ENCODE measurements around the gene ACCSL.

ACCSL gene

DNA sequence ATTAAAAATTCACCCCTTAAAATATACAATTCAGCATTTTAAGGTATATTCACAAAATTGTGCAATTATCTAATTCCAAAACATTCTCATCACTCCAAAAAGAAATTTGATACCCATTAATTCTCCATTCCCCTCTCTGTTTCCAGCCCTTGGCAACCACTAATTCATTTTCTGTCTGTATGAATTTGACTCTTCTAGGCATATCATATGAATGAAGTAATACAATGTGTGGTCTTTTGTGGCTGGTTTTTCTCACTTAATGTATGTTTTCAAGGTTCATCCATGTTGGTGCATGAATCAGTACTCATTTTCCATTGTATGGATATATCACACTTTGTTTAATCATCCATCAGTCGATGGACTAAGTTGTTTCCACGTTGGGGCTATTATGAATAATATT is 29.0 kb upstream of the ACCSL start:
- DNase-seq = no peak

GRCh38 chr11:44024977-44025376 is 22.8 kb upstream of the ACCSL start:
- no peak for DNase-seq

GRCh38 chr11:44025727-44026126 is 22.1 kb upstream of the ACCSL start:
- DNase-seq = no peak

DNA sequence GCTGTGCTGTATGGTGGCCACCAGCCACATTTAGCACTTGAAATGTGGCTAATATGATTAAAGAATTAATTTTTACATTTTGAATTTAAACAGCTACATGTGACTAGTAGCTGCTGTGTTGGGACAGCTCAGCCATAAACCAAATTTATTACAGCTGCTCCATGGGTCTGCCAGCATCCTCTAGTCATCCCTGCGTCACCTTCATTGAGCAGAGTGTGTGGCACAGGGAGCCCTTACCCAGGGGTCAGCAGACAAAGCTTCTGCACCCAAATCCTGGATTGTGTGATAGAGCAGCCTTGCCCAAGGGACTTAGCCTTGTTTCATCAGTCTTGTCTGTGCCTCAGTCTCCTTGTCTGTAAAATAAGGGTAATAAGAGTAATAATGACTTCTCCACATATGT is 19.4 kb upstream of the ACCSL start:
- no peak for DNase-seq

DNA sequence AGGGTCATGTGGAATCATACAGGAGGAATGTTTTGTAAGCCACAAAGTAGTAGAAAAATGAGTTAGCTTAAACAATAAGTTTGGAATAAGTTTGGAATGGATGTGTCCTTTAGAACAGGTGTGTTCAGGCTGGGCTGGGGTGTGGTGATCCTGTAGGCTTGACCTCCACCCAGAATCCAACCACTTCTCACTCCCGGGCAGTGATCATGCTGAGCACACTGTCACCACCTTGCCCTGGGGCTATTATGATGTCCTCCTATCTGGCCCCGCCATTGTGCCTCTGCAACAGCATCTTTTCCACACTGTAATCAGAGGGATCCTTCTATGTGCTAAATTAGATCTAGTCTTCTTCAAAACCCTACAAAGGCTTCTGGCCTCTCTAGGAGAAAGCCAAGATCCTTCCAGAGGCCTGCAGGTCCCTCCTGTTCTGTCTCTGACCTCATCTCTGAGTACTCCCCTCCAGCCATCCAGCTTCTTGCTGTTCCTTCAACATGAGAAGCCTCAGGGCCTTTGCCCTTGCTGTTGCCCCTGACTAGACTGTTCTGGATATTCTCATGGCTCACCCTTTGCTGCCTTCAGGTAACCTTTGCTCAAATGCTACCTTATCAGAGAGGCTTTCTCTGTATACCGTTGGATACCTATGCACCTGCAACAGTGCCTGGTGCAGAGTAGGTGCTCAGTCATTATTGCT is 18.8 kb upstream of the ACCSL start:
- DNase-seq = no peak

- DNase-seq = no peak
Observed at GRCh38 chr11:44029507-44029845, 18.3 kb upstream of the ACCSL start.

- no peak for DNase-seq
Observed at GRCh38 chr11:44029977-44030911, 17.5 kb upstream of the ACCSL start.

GRCh38 chr11:44030996-44031395 is 16.8 kb upstream of the ACCSL start:
- DNase-seq = no peak

GRCh38 chr11:44031549-44031948 is 16.2 kb upstream of the ACCSL start:
- DNase-seq = no peak

DNA sequence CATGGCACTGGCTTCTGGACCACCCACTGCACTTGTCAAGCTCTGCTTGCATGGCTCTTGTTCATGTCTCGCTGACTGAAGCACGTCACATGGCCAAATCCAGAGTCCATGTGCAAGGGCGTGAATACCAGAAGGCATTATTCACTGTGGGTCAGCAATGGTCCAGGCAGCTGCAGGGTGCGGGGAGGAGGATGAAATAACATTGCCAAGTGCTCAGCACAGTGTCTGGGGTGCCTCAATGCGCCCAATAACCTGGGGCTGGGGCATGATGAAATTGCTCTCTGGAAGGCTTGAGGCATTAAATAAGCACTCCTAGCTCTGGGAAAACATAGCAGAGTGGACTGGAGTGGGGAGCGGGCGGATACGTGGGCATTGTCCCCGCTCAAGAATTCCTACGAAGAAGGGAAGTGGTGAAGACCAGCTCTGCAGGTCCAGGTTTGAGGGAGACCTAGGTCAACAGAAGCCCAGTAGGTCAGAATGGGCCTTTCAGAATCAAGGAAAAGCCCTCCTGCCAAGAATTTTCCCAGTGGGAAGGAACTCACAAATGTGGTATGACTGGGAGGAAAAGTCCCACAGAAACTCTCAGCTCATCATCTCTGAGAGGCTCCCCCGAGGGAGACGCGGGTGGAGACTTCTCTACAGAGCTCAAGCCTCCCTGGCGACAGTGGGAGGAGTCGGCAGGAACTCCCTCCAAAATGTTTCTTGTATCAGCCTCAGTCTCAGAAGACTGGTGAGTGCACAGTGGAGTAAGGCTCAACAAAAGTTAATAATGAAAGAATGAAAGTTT is 15.3 kb upstream of the ACCSL start:
- DNase-seq = no peak

- DNase-seq = no peak
Observed at GRCh38 chr11:44033411-44033850, 14.3 kb upstream of the ACCSL start.

DNA sequence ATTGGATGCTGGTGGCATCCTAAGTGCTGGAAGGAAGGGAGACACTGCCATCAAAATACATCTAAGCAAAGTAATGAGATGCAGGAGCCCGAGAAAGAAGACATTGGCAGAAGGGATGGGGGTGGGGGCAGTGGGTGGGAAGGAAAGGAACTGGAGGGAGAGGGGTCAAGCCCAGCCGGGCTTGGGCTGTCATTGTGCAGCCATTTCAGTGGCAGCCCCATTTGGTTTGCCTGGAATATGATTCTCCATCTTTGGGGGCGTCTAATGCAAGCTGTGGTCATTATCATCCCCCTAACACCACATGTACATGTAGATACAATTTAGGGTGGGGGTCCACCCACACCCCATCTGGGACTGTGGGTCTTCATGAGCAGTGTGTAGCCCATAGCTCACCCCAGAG is 13.9 kb upstream of the ACCSL start:
- DNase-seq = no peak

GRCh38 chr11:44034639-44035038 is 13.1 kb upstream of the ACCSL start:
- no peak for DNase-seq

DNA sequence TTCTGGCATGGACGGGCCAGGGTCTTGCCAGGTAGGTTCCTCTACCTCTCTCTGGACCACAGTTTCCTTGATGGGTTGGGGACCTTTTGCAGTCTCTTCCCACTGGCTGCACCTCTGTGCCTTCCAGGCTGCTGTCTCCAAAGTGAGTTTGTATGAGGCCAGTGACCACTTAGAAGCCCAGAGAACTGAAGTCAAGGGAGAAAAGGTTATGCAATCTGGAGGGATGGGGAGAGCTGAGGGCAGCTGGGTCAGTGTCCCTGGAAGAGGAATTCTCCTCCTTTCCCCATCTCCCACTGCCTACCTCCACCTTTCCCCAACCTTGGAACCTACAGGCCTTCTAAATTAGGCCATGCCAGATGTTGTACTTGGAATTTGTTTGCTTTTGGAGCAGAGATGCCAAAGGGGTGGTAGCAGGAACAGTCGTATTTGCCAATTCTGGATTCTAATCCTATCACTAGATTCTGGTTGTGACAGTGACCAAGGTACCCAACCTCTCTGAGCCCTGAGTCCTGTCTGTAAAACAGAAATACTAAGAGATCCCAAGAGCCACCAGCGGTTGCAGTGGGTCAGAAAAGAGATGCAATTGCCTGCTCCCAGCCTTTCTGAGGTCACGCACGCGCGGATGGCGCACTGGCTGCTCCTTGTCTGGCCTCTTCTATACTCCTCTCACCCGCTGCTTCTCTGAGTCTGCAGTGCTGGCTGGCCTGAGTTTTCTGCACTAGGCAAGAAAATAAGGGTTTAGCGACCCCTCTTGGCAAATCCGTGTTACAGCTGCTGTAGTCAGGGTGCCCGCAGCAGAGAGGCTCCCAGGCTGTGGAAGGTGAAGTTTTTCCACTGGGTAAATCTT is 10.7 kb upstream of the ACCSL start:
- DNase-seq = no peak

DNA sequence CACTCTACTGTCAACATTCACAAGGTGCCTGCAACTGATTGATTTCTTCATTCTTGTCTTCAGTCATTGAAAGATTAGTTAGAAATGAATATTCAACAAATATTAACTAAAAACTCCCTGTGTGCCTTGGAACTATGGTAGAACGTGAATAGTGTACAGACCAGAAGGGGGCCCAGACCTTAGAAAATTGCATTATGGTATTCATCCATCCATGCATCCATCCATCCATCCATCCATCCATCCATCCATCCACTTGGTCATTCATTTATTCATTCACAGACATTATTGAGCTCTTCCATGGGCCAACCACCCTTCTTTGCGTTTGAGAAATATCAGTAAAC is 10.2 kb upstream of the ACCSL start:
- no peak for DNase-seq

DNA sequence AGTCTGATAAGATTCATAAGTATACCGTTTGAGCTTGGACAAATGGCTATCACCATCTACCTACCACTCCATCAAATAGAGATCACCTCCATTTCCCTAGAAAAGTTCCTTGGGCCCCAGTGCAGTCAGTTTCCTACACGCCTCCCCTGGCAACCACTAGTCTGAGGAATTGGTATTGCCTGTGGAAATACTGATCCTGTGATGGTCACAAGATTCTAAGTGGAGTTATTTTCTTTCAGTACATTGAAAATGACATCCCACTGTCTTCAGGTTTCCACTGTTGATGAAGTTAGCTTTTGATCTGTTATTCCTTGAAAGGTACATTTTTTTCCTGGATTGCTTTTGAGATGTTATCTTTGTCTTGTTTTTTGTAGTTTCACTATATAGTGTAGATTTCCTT is 4.6 kb upstream of the ACCSL start:
- DNase-seq = no peak

- DNase-seq = no peak
Observed at GRCh38 chr11:44046182-44046581, 1.6 kb upstream of the ACCSL start.

DNA sequence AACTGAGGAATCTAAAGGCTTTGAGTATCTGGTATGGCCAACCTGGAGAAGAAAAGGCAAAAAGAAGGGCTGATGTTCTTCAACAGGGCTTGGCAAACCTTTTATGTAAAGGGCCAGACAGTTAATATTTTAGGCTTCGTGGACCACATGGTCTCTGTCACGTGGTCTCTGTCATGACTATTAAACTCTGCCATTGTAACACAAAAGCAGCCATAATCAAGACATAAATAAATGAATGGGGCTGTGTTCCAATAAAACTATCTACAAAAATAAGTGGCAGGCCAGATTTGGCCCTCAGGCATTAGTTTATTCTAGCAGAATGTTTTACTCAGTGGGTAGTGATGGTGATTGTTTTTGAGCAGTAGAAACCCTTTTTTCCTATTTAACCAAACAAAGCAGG is 483 bp upstream of the ACCSL start:
- DNase-seq = no peak

- DNase-seq = no peak
Observed at GRCh38 chr11:44049832-44050231, 2.1 kb downstream of the ACCSL start.

- DNase-seq = no peak
Observed at GRCh38 chr11:44051171-44051570, 3.4 kb downstream of the ACCSL start.

- DNase-seq = no peak
Observed at GRCh38 chr11:44057340-44057739, 9.6 kb downstream of the ACCSL start.

DNA sequence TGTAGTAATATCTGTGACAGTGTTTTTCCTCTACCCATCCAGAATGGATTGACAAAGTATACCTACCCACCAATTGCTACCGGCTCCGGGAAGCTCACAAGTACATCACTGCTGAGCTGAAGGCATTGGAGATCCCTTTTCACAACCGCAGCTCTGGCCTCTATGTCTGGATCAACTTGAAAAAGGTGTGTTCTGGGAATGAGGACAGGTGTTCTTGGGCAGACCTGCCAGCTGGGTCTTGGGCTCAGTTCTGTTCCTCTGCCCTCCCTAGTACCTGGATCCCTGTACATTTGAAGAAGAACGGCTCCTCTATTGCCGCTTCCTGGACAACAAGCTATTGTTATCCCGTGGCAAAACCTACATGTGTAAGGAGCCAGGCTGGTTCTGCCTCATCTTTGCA is 10.5 kb downstream of the ACCSL start:
- DNase-seq = no peak

- DNase-seq = no peak
Observed at GRCh38 chr11:44065161-44065661, 17.4 kb downstream of the ACCSL start.
